Adrenal gland (tissue), 5 donors: Measurements from ENCODE around the gene TANC1.

Experiments used
- POLR2A ChIP-seq, 2 donors: fragments of 450-650 bp; IDR thresholded peaks; one replicate each; pipeline ENCODE4 v1.6.1; 2017; ENCODE audit warnings: antibody characterized with exemption in 2 of 2, mild to moderate bottlenecking in 2 of 2, moderate library complexity in 1 of 2
- TF ChIP-seq, protein P1 (sequence below), 6 experiments: fragments of 450-650 bp in 4 of 6; fragments of 200-600 bp in 2 of 6; sonication (generic) in 1 of 6; IDR thresholded peaks; 1 replicate in 5 of 6; 2 replicates in 1 of 6; pipeline versions ENCODE4 v1.5.1 to v1.8.0; 2016 to 2021; ENCODE audit warnings: antibody characterized with exemption in 6 of 6, mild to moderate bottlenecking in 2 of 6, moderate library complexity in 1 of 6
- donor health status: DM: no; HTN: no; CAD: no.

DNA sequence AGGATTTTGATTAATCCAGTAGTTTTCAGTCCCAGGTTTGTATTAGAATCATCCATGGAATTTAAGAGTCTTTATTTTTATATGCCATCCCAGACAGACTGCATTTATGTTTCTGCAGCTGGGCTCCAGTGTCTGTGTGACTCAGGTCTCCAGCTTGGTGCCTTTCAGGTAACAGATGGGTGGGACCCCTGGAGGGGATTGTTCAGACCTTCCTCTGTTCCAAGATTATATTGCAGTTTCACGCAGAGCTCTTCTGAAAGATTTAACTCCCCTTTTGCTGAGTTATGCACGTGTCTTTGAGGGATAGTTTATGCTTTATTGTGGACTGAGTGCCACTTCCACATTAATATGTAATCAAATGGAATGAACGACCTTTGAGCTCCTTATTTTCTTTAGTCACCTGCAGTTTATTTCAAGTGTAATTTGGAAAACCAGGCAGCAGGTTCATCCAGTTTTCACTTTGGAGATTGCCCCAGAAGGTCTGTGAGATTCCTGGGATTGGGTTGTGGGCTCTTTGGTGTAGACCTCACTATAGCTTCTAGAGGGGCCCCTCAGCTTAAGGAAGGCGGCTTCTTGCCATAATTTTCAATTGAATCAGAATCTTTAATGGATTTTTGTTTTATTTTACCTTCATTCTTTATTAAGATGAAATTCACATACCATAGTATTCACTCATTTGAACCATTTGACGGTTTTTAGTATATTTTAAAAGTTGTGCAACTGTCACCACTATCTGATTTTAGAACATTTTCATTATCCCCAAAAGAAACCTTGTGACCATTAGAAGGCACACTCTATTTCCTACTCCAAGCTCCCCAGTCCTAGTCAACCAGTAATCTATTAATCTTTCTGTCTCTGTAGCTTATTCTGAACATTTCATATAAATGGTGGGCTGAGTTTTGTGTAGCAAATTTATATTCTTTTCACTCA lies 183.0 kb downstream of the TANC1 start:
- TF ChIP-seq, protein P1, sequence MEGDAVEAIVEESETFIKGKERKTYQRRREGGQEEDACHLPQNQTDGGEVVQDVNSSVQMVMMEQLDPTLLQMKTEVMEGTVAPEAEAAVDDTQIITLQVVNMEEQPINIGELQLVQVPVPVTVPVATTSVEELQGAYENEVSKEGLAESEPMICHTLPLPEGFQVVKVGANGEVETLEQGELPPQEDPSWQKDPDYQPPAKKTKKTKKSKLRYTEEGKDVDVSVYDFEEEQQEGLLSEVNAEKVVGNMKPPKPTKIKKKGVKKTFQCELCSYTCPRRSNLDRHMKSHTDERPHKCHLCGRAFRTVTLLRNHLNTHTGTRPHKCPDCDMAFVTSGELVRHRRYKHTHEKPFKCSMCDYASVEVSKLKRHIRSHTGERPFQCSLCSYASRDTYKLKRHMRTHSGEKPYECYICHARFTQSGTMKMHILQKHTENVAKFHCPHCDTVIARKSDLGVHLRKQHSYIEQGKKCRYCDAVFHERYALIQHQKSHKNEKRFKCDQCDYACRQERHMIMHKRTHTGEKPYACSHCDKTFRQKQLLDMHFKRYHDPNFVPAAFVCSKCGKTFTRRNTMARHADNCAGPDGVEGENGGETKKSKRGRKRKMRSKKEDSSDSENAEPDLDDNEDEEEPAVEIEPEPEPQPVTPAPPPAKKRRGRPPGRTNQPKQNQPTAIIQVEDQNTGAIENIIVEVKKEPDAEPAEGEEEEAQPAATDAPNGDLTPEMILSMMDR (IDR thresholded peaks at IDR 0.05) = no peak
- no peak for TF ChIP-seq POLR2A (IDR thresholded peaks at IDR 0.05)
